Breast epithelium (tissue), 3 donors: ENCODE measurements around the gene AEBP2.

ENCODE experiments used
- CTCF ChIP-seq, 3 donors: fragments of 450-650 bp; IDR thresholded peaks; one replicate each; pipeline ENCODE4 v1.5.1; 2016 to 2017; ENCODE audit warnings: antibody characterized with exemption in 3 of 3, mild to moderate bottlenecking in 3 of 3, moderate library complexity in 3 of 3
- POLR2A ChIP-seq: fragments of 450-650 bp; IDR thresholded peaks from one replicate; pipeline ENCODE4 v1.6.1; 2016; ENCODE audit warnings: antibody characterized with exemption, mild to moderate bottlenecking, moderate library complexity

DNA sequence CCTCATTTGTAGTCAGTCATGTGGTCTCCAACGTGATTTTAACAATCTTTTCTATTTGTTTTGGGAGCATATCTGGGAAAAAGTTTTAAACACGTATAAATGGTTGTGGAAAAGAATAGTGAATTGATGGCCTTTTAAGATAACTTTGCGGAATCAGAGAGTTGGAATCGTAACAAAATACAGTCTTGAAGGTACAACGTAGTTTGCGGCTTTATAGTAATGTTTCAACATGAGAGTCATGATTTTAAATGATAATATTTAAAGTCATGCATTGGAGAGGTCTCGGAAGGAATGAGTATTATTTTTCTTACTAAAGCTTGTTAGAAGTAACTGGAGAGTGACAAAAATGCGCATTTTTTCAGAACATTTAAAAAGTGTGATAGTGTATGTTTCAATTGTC, 1.6 kb downstream of the AEBP2 start:
- TF ChIP-seq CTCF (IDR thresholded peaks at IDR 0.05), result no peak
- no peak for TF ChIP-seq POLR2A
